ENCODE results near the gene IAPP.

DNA sequence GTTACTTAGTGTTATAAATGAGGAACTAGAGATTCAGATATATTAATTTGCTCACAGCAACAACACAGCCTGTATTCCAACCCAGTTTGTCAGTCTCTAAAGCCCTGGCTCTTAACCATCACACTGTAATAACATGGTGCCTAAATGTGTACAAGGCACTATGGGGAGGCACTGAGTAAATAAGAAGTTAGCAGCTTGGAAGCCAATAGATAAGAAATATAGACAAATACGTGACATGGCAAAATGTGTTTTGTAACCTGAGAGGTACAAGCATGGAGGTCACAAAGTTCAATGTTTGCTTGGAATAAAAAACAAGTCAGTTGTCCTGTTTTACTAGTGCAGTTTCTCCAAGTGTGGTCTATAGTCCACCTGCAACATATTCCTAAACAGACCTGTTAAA is 21.7 kb upstream of the IAPP start:
- TF ChIP-seq, protein P1, sequence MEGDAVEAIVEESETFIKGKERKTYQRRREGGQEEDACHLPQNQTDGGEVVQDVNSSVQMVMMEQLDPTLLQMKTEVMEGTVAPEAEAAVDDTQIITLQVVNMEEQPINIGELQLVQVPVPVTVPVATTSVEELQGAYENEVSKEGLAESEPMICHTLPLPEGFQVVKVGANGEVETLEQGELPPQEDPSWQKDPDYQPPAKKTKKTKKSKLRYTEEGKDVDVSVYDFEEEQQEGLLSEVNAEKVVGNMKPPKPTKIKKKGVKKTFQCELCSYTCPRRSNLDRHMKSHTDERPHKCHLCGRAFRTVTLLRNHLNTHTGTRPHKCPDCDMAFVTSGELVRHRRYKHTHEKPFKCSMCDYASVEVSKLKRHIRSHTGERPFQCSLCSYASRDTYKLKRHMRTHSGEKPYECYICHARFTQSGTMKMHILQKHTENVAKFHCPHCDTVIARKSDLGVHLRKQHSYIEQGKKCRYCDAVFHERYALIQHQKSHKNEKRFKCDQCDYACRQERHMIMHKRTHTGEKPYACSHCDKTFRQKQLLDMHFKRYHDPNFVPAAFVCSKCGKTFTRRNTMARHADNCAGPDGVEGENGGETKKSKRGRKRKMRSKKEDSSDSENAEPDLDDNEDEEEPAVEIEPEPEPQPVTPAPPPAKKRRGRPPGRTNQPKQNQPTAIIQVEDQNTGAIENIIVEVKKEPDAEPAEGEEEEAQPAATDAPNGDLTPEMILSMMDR (IDR thresholded peaks at IDR 0.05) = no peak
- TF ChIP-seq POLR2A (IDR thresholded peaks at IDR 0.05) (no peak), EP300 (IDR thresholded peaks at IDR 0.05) (no peak), POLR2AphosphoS5 (IDR thresholded peaks at IDR 0.05) (no peak)

Measured in suprapubic skin (tissue), 4 donors.